Measurements from ENCODE around the gene NDUFS2. TPM values are rescaled to one million over a fixed set of nuclear protein-coding genes. Genes with fewer than 3 reads are reported as not detected.
A peak's percentile ranks its signal among the peaks of the same experiment; 100 is the strongest.

The NDUFS2 gene
- total and polyA plus RNA-seq, 3 experiments from 2014 or later = 82.1 to 97.1 (median 93.5) TPM

- Mint-ChIP-seq H3K27me3 (peaks cover 0 to 2% of the 10 kb centered on the region in 2 donors), H3K27ac (peak overlapping the region in 1 of 8 donors; percentile 6), H3K9me3 (no peaks in the 10 kb centered on the region), H3K4me3 (peak overlapping the region in 1 of 7 donors; percentile 10), H3K36me3 (peaks cover 0 to 2% (median 0%) of the 10 kb centered on the region in 3 donors), H3K4me1 (peaks cover 48 to 64% (median 55%) of the 10 kb centered on the region in 3 donors)
- Histone ChIP-seq H3K4me1 (ENCODE audit: insufficient read depth, low read length) (peaks cover 55% of the 10 kb centered on the region), H3K9me3 (ENCODE audit: low read length) (no peaks in the 10 kb centered on the region), H3K4me3 (ENCODE audit: low read length) (no peak overlapping the region), H3K36me3 (ENCODE audit: insufficient read depth, low read length) (no peaks in the 10 kb centered on the region), H3K27ac (ENCODE audit: low read depth, low read length) (no peak overlapping the region), H3K27me3 (ENCODE audit: insufficient read depth, low read length, poor library complexity, severe bottlenecking) (no peaks in the 10 kb centered on the region)
- ChIA-PET POLR2A (interaction anchor here (0.6 kb wide), 1 partner anchor 9 kb away, joined by 4 read pairs; no protein-coding TSS in a partner anchor), CTCF (interaction anchor here (1.2 to 2.2 kb wide), 3 partner anchors 28 to 56 kb away, joined by 3 to 7 read pairs (median 4); partner anchors contain the start of genes PPOX and TOMM40L)
- DNase-seq = no peak
Measured at GRCh38 chr1:161196521-161197451, 5.4 kb upstream of the NDUFS2 start.

GRCh38 chr1:161197560-161198193 is 4.5 kb upstream of the NDUFS2 start:
- Histone ChIP-seq H3K27ac (ENCODE audit: low read depth, low read length) (no peak overlapping the region), H3K36me3 (ENCODE audit: insufficient read depth, low read length) (no peaks in the 10 kb centered on the region), H3K9me3 (ENCODE audit: low read length) (no peaks in the 10 kb centered on the region), H3K27me3 (ENCODE audit: insufficient read depth, low read length, poor library complexity, severe bottlenecking) (no peaks in the 10 kb centered on the region), H3K4me1 (ENCODE audit: insufficient read depth, low read length) (peaks cover 51% of the 10 kb centered on the region), H3K4me3 (ENCODE audit: low read length) (no peak overlapping the region)
- no peak for DNase-seq
- CTCF ChIA-PET = interaction anchor here (1.4 to 2.2 kb wide), 3 partner anchors 27 to 57 kb away, joined by 3 to 10 read pairs (median 7); partner anchors contain the start of gene TOMM40L
- POLR2A ChIA-PET = no interaction called here
- no peaks in the 10 kb centered on the region for H3K9me3 Mint-ChIP-seq
- peak overlapping the region in 2 of 7 donors; percentile 10 to 48 for H3K4me3 Mint-ChIP-seq
- peaks cover 46 to 64% (median 55%) of the 10 kb centered on the region in 3 donors for H3K4me1 Mint-ChIP-seq
- H3K27ac Mint-ChIP-seq = no peak overlapping the region
- H3K36me3 Mint-ChIP-seq = peaks cover 0 to 6% (median 0%) of the 10 kb centered on the region in 3 donors
- peaks cover 0 to 2% of the 10 kb centered on the region in 2 donors for H3K27me3 Mint-ChIP-seq

- peaks cover 0 to 10% (median 0%) of the 10 kb centered on the region in 3 donors for H3K36me3 Mint-ChIP-seq
- H3K27ac Mint-ChIP-seq = no peak overlapping the region
- H3K36me3 ChIP-seq (ENCODE audit: insufficient read depth, low read length) = no peaks in the 10 kb centered on the region
- H3K9me3 ChIP-seq (ENCODE audit: low read length) = no peaks in the 10 kb centered on the region
- no peak overlapping the region for H3K4me3 ChIP-seq (ENCODE audit: low read length)
- DNase-seq = no peak
- H3K4me3 Mint-ChIP-seq = no peak overlapping the region
- ChIA-PET CTCF (interaction anchor here (2.2 kb wide), 1 partner anchor 27 kb away, joined by 10 read pairs; the partner anchor contains the start of gene TOMM40L), POLR2A (no interaction called here)
- H3K4me1 ChIP-seq (ENCODE audit: insufficient read depth, low read length) = peaks cover 53% of the 10 kb centered on the region
- peaks cover 0 to 2% of the 10 kb centered on the region in 2 donors for H3K27me3 Mint-ChIP-seq
- no peaks in the 10 kb centered on the region for H3K9me3 Mint-ChIP-seq
- peak overlapping the region; percentile 2 for H3K27ac ChIP-seq (ENCODE audit: low read depth, low read length)
- no peaks in the 10 kb centered on the region for H3K27me3 ChIP-seq (ENCODE audit: insufficient read depth, low read length, poor library complexity, severe bottlenecking)
- H3K4me1 Mint-ChIP-seq = peaks cover 49 to 63% (median 54%) of the 10 kb centered on the region in 3 donors
Measured at GRCh38 chr1:161198194-161198896, 3.8 kb upstream of the NDUFS2 start.

- H3K36me3 ChIP-seq (ENCODE audit: insufficient read depth, low read length) = peaks cover 4% of the 10 kb centered on the region
- H3K27me3 ChIP-seq (ENCODE audit: insufficient read depth, low read length, poor library complexity, severe bottlenecking) = no peaks in the 10 kb centered on the region
- peak within 1 kb of the TSS in 6 of 8 donors; percentile 17 to 98 (median 80) for H3K27ac Mint-ChIP-seq
- H3K4me3 Mint-ChIP-seq = peak within 1 kb of the TSS in 1 of 7 donors; percentile 61
- no peaks in the 10 kb centered on the region for H3K9me3 Mint-ChIP-seq
- H3K27ac ChIP-seq (ENCODE audit: low read depth, low read length) = peak within 1 kb of the TSS; percentile 89
- no peak for DNase-seq
- H3K9me3 ChIP-seq (ENCODE audit: low read length) = no peaks in the 10 kb centered on the region
- ChIA-PET POLR2A (no interaction called here), CTCF (interaction anchor here (0.9 to 2.2 kb wide), 3 partner anchors 12 to 34 kb away, joined by 3 to 10 read pairs (median 5); partner anchors contain the start of genes PPOX and TOMM40L)
- H3K4me1 Mint-ChIP-seq = peaks cover 53 to 65% (median 60%) of the 10 kb centered on the region in 3 donors
- peaks cover 0 to 13% (median 0%) of the 10 kb centered on the region in 3 donors for H3K36me3 Mint-ChIP-seq
- no peak within 1 kb of the TSS for H3K4me3 ChIP-seq (ENCODE audit: low read length)
- H3K27me3 Mint-ChIP-seq = peaks cover 0 to 2% of the 10 kb centered on the region in 2 donors
- peaks cover 59% of the 10 kb centered on the region for H3K4me1 ChIP-seq (ENCODE audit: insufficient read depth, low read length)
Measured at GRCh38 chr1:161198897-161199431, 3.2 kb upstream of the NDUFS2 start, which contains the start of gene ADAMTS4. TSS of gene ADAMTS4 (minus strand) at chr1:161199054. CDS start at chr1:161198627, 427 bp downstream.

GRCh38 chr1:161199506-161200139 is 2.5 kb upstream of the NDUFS2 start:
- H3K27me3 Mint-ChIP-seq = peaks cover 0 to 2% of the 10 kb centered on the region in 2 donors
- H3K27ac Mint-ChIP-seq = peak overlapping the region in 6 of 8 donors; percentile 17 to 98 (median 80)
- Histone ChIP-seq H3K4me3 (ENCODE audit: low read length) (no peak overlapping the region), H3K36me3 (ENCODE audit: insufficient read depth, low read length) (peaks cover 10% of the 10 kb centered on the region), H3K27me3 (ENCODE audit: insufficient read depth, low read length, poor library complexity, severe bottlenecking) (no peaks in the 10 kb centered on the region), H3K4me1 (ENCODE audit: insufficient read depth, low read length) (peaks cover 59% of the 10 kb centered on the region), H3K27ac (ENCODE audit: low read depth, low read length) (peak overlapping the region; percentile 89), H3K9me3 (ENCODE audit: low read length) (no peaks in the 10 kb centered on the region)
- DNase-seq = no peak
- ChIA-PET POLR2A (no interaction called here), CTCF (interaction anchor here (0.9 to 2.2 kb wide), 3 partner anchors 12 to 34 kb away, joined by 3 to 10 read pairs (median 5); partner anchors contain the start of genes PPOX and TOMM40L)
- no peaks in the 10 kb centered on the region for H3K9me3 Mint-ChIP-seq
- peak overlapping the region in 2 of 7 donors; percentile 47 to 61 for H3K4me3 Mint-ChIP-seq
- peaks cover 57 to 67% (median 64%) of the 10 kb centered on the region in 3 donors for H3K4me1 Mint-ChIP-seq
- H3K36me3 Mint-ChIP-seq = peaks cover 0 to 20% (median 5%) of the 10 kb centered on the region in 3 donors

- ChIA-PET POLR2A (interaction anchor here (0.5 to 1.0 kb wide), 2 partner anchors 21 to 106 kb away, joined by 12 read pairs; no protein-coding TSS in a partner anchor), CTCF (interaction anchor here (1.4 to 14.0 kb wide), 5 partner anchors 8 to 181 kb away, joined by 4 to 197 read pairs (median 15); partner anchors contain the start of genes APOA2, PPOX and TOMM40L)
- Histone ChIP-seq H3K4me3 (ENCODE audit: low read length) (no peak overlapping the region), H3K36me3 (ENCODE audit: insufficient read depth, low read length) (peaks cover 10% of the 10 kb centered on the region), H3K27ac (ENCODE audit: low read depth, low read length) (peak overlapping the region; percentile 89), H3K9me3 (ENCODE audit: low read length) (no peaks in the 10 kb centered on the region), H3K27me3 (ENCODE audit: insufficient read depth, low read length, poor library complexity, severe bottlenecking) (no peaks in the 10 kb centered on the region), H3K4me1 (ENCODE audit: insufficient read depth, low read length) (peaks cover 58% of the 10 kb centered on the region)
- Mint-ChIP-seq H3K36me3 (peaks cover 3 to 26% (median 9%) of the 10 kb centered on the region in 3 donors), H3K4me3 (peak overlapping the region; percentile 27 to 78 (median 53)), H3K9me3 (no peaks in the 10 kb centered on the region), H3K27ac (peak overlapping the region; percentile 79 to 98 (median 97)), H3K4me1 (peaks cover 53 to 64% (median 62%) of the 10 kb centered on the region in 3 donors), H3K27me3 (no peaks in the 10 kb centered on the region)
- peak in 1 of 5 donors; percentile 42 for DNase-seq
Measured at GRCh38 chr1:161200421-161200991, 1.7 kb upstream of the NDUFS2 start.

Measured in CD8-positive, alpha-beta memory T cell (primary cell).